Esophagus squamous epithelium (tissue), 4 donors: ENCODE measurements around the gene NDUFV1.

Experiments used
- POLR2A ChIP-seq, 4 donors: fragments of 450-650 bp; IDR thresholded peaks; one replicate each; pipeline ENCODE4 v1.6.1; 2017; ENCODE audit warnings: antibody characterized with exemption in 4 of 4, mild to moderate bottlenecking in 4 of 4, moderate library complexity in 3 of 4
- TF ChIP-seq, protein P1 (sequence below), 6 experiments: fragments of 450-650 bp in 4 of 6; fragments of 200-600 bp in 2 of 6; sonication (generic) in 2 of 6; IDR thresholded peaks; one replicate each; pipeline ENCODE4 v1.5.1; 2016 to 2019; ENCODE audit warnings: antibody characterized with exemption in 6 of 6, mild to moderate bottlenecking in 4 of 6, moderate library complexity in 4 of 6

DNA sequence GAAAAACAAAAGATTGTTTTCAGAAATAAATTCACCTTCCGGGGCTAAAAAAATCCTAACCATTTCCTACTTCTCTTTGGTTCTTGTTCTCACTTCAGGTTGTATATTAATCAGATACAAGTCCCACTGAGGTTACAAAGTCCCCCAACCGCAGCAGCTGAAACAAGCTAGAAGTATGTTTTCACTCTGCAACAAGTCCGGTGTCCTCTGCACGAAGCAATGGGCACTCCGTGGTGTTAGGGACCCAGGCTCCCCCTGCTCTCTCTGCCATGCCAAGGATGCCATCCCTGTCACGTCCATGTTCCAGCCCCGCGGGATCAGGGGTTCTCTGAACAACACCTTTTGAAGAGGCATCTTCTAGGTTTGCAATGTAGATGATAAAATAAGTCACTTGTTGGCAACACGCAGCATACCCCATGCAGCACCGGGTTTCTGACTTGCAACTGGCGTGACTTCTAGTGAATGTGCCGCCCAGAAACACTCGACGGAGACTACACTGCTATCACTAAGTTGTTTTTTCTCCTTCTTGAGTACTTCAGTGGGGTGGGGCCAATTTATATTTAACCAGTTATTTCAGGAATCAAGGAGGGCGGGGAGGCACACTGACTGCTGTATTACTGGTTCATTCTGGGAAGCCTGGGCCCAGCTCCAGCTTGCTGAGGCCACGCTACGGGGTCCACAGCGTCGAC, 48.5 kb upstream of the NDUFV1 start:
- TF ChIP-seq, protein P1, sequence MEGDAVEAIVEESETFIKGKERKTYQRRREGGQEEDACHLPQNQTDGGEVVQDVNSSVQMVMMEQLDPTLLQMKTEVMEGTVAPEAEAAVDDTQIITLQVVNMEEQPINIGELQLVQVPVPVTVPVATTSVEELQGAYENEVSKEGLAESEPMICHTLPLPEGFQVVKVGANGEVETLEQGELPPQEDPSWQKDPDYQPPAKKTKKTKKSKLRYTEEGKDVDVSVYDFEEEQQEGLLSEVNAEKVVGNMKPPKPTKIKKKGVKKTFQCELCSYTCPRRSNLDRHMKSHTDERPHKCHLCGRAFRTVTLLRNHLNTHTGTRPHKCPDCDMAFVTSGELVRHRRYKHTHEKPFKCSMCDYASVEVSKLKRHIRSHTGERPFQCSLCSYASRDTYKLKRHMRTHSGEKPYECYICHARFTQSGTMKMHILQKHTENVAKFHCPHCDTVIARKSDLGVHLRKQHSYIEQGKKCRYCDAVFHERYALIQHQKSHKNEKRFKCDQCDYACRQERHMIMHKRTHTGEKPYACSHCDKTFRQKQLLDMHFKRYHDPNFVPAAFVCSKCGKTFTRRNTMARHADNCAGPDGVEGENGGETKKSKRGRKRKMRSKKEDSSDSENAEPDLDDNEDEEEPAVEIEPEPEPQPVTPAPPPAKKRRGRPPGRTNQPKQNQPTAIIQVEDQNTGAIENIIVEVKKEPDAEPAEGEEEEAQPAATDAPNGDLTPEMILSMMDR (IDR thresholded peaks at IDR 0.05) = no peak
- TF ChIP-seq POLR2A (IDR thresholded peaks at IDR 0.05) = no peak
